Astrocyte (in vitro differentiated cells and primary cell): ENCODE measurements around the gene GGT1. TPM values are rescaled to one million over a fixed set of nuclear protein-coding genes. Genes with fewer than 3 reads are reported as not detected.

ENCODE experiments used
- DNase-seq: peaks from one replicate; pipeline ENCODE4 v3.0.0-alpha.2; 2010; ENCODE audit warnings: low read depth
- FAIRE-seq: peaks from 2 replicates; lab custom pipeline; 2011; peaks lifted over from hg19 to GRCh38; lab: Jason Lieb, UNC
- H2AFZ ChIP-seq: 2 replicates; pipeline ENCODE4 v1.6.0; 2012; ENCODE audit warnings: low read depth, low read length, inconsistent platforms
- H3K27ac ChIP-seq: 2 replicates; pipeline ENCODE4 v1.5.1; 2011; ENCODE audit warnings: low read depth, low read length, inconsistent platforms
- H3K27me3 ChIP-seq: 2 replicates; pipeline ENCODE4 v1.6.0; 2011; ENCODE audit warnings: low read length, inconsistent platforms; ENCODE audit not compliant: insufficient read depth
- H3K36me3 ChIP-seq: 2 replicates; pipeline ENCODE4 v1.5.1; 2011; ENCODE audit warnings: low read length, inconsistent platforms; ENCODE audit not compliant: insufficient read depth
- H3K4me1 ChIP-seq: 2 replicates; pipeline ENCODE4 v1.5.1; 2011; ENCODE audit warnings: low read length, inconsistent platforms; ENCODE audit not compliant: insufficient read depth
- H3K4me2 ChIP-seq: 2 replicates; pipeline ENCODE4 v1.6.0; 2012; ENCODE audit warnings: low read length, inconsistent platforms
- H3K4me3 ChIP-seq: 2 replicates; pipeline ENCODE4 v1.5.1; 2011; ENCODE audit warnings: low read depth, mild to moderate bottlenecking, low read length, inconsistent platforms; ENCODE audit not compliant: insufficient read depth
- H3K79me2 ChIP-seq: 2 replicates; pipeline ENCODE4 v1.6.0; 2012; ENCODE audit warnings: mild to moderate bottlenecking, low read length, inconsistent platforms; ENCODE audit not compliant: insufficient read depth
- H3K9ac ChIP-seq: 2 replicates; pipeline ENCODE4 v1.6.0; 2012; ENCODE audit warnings: mild to moderate bottlenecking, low read length, inconsistent platforms
- H3K9me3 ChIP-seq: 2 replicates; pipeline ENCODE4 v1.5.1; 2012; ENCODE audit warnings: low read depth, mild to moderate bottlenecking, low read length, inconsistent platforms; ENCODE audit not compliant: insufficient read depth
- H4K20me1 ChIP-seq: 2 replicates; pipeline ENCODE4 v1.6.0; 2012; ENCODE audit warnings: low read length, inconsistent platforms; ENCODE audit not compliant: insufficient read depth
- H3K27ac Mint-ChIP-seq: one replicate; pipeline ENCODE4 v1.8.0; 2021; ENCODE audit warnings: mild to moderate bottlenecking, mixed read lengths; ENCODE audit not compliant: unreplicated experiment
- H3K27me3 Mint-ChIP-seq: one replicate; pipeline ENCODE4 v1.8.0; 2021; ENCODE audit warnings: low read depth, mixed read lengths; ENCODE audit not compliant: unreplicated experiment
- H3K36me3 Mint-ChIP-seq: one replicate; pipeline ENCODE4 v1.8.0; 2021; ENCODE audit warnings: low read depth, mixed read lengths; ENCODE audit not compliant: unreplicated experiment
- H3K4me1 Mint-ChIP-seq: one replicate; pipeline ENCODE4 v1.8.0; 2021; ENCODE audit warnings: low read depth, mixed read lengths; ENCODE audit not compliant: unreplicated experiment
- H3K4me3 Mint-ChIP-seq: one replicate; pipeline ENCODE4 v1.8.0; 2021; ENCODE audit warnings: mild to moderate bottlenecking, moderate library complexity, mixed read lengths; ENCODE audit not compliant: unreplicated experiment
- H3K9me3 Mint-ChIP-seq: one replicate; pipeline ENCODE4 v1.8.0; 2021; ENCODE audit warnings: mild to moderate bottlenecking, mixed read lengths; ENCODE audit not compliant: unreplicated experiment
- CTCF ChIP-seq: IDR thresholded peaks from 2 replicates; pipeline ENCODE4 v1.5.1; 2011; ENCODE audit warnings: low read depth, mild to moderate bottlenecking, inconsistent platforms, low read length, moderate library complexity; ENCODE audit not compliant: insufficient read depth
- EZH2 ChIP-seq: IDR thresholded peaks from 2 replicates; pipeline ENCODE4 v1.6.1; 2012; ENCODE audit warnings: mild to moderate bottlenecking, low read length, inconsistent platforms; ENCODE audit not compliant: insufficient read depth
- total RNA-seq: library from RNA; stranded (reverse); gene quantifications from 2 replicates; pipeline ENCODE4 v1.2.1, GENCODE V29; 2021

The GGT1 gene
- total RNA-seq, 1 donor from 2014 or later = 2.9 TPM

GRCh38 chr22:24589518-24590030 is 13.4 kb upstream of the GGT1 start:
- H3K79me2 ChIP-seq = no peaks in the 10 kb centered on the region
- no peak overlapping the region for H3K4me2 ChIP-seq
- no peak for TF ChIP-seq CTCF
- no peak for TF ChIP-seq EZH2
- no peaks in the 10 kb centered on the region for H3K36me3 ChIP-seq
- Mint-ChIP-seq H3K36me3 (peaks cover 1% of the 10 kb centered on the region), H3K4me1 (peaks cover 4% of the 10 kb centered on the region), H3K9me3 (no peaks in the 10 kb centered on the region), H3K27me3 (no peaks in the 10 kb centered on the region), H3K4me3 (no peak overlapping the region), H3K27ac (no peak overlapping the region)
- DNase-seq (no peak), FAIRE-seq (no peak)
- no peak overlapping the region for H2AFZ ChIP-seq
- H3K4me1 ChIP-seq = peaks cover 14% of the 10 kb centered on the region
- H3K9me3 ChIP-seq = no peaks in the 10 kb centered on the region
- no peak overlapping the region for H3K4me3 ChIP-seq
- H3K27me3 ChIP-seq = no peaks in the 10 kb centered on the region
- H4K20me1 ChIP-seq = no peaks in the 10 kb centered on the region
- H3K27ac ChIP-seq = no peak overlapping the region
- H3K9ac ChIP-seq = no peak overlapping the region

- DNase-seq = no peak
- no peak overlapping the region for H3K27ac Mint-ChIP-seq
Observed at GRCh38 chr22:24590596-24591173, 12.3 kb upstream of the GGT1 start.

More at GRCh38 chr22:24590596-24591173, 12.3 kb upstream of the GGT1 start:
- Mint-ChIP-seq H3K36me3 (peaks cover 1% of the 10 kb centered on the region), H3K27me3 (no peaks in the 10 kb centered on the region), H3K4me3 (no peak overlapping the region), H3K4me1 (peaks cover 4% of the 10 kb centered on the region), H3K9me3 (no peaks in the 10 kb centered on the region)
- no peak for FAIRE-seq
- Histone ChIP-seq H3K27me3 (no peaks in the 10 kb centered on the region), H3K36me3 (no peaks in the 10 kb centered on the region), H3K27ac (no peak overlapping the region), H2AFZ (no peak overlapping the region), H3K4me3 (no peak overlapping the region), H4K20me1 (no peaks in the 10 kb centered on the region), H3K79me2 (no peaks in the 10 kb centered on the region), H3K4me2 (no peak overlapping the region), H3K9me3 (no peaks in the 10 kb centered on the region), H3K9ac (no peak overlapping the region), H3K4me1 (peaks cover 14% of the 10 kb centered on the region)
- TF ChIP-seq EZH2 = no peak
- no peak for TF ChIP-seq CTCF
